HL-60 (cell line): ENCODE data around the gene FOXD4L6.
"Not testable (repeated sequence)": the region's sequence is repeated elsewhere in the genome, so short reads cannot be mapped to it uniquely, and the experiment has no call there.

Source experiments
- GABPA ChIP-seq: IDR thresholded peaks from 2 replicates; pipeline ENCODE4 v1.6.1; 2012; ENCODE audit warnings: low read depth
- POLR2AphosphoS5 ChIP-seq: IDR thresholded peaks from 2 replicates; pipeline ENCODE4 v1.6.1; 2012; ENCODE audit warnings: low read depth
- SPI1 ChIP-seq: IDR thresholded peaks from 2 replicates; pipeline ENCODE4 v1.6.1; 2012; ENCODE audit warnings: low read depth, mild to moderate bottlenecking, borderline replicate concordance
- TF ChIP-seq, protein P1 (sequence below): IDR thresholded peaks from 2 replicates; pipeline ENCODE4 v1.6.1; 2012; ENCODE audit warnings: low read depth; ENCODE audit not compliant: insufficient replicate concordance
- TF ChIP-seq, protein P2 (sequence below): IDR thresholded peaks from one replicate; pipeline ENCODE4 v1.5.1; 2011; ENCODE audit warnings: low read length, control low read depth, inconsistent platforms; ENCODE audit not compliant: insufficient read depth

GRCh38 chr9:41090922-41091321 is 37.6 kb downstream of the FOXD4L6 start:
- TF ChIP-seq, protein P1, sequence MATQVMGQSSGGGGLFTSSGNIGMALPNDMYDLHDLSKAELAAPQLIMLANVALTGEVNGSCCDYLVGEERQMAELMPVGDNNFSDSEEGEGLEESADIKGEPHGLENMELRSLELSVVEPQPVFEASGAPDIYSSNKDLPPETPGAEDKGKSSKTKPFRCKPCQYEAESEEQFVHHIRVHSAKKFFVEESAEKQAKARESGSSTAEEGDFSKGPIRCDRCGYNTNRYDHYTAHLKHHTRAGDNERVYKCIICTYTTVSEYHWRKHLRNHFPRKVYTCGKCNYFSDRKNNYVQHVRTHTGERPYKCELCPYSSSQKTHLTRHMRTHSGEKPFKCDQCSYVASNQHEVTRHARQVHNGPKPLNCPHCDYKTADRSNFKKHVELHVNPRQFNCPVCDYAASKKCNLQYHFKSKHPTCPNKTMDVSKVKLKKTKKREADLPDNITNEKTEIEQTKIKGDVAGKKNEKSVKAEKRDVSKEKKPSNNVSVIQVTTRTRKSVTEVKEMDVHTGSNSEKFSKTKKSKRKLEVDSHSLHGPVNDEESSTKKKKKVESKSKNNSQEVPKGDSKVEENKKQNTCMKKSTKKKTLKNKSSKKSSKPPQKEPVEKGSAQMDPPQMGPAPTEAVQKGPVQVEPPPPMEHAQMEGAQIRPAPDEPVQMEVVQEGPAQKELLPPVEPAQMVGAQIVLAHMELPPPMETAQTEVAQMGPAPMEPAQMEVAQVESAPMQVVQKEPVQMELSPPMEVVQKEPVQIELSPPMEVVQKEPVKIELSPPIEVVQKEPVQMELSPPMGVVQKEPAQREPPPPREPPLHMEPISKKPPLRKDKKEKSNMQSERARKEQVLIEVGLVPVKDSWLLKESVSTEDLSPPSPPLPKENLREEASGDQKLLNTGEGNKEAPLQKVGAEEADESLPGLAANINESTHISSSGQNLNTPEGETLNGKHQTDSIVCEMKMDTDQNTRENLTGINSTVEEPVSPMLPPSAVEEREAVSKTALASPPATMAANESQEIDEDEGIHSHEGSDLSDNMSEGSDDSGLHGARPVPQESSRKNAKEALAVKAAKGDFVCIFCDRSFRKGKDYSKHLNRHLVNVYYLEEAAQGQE = not testable (repeated sequence)
- TF ChIP-seq, protein P2, sequence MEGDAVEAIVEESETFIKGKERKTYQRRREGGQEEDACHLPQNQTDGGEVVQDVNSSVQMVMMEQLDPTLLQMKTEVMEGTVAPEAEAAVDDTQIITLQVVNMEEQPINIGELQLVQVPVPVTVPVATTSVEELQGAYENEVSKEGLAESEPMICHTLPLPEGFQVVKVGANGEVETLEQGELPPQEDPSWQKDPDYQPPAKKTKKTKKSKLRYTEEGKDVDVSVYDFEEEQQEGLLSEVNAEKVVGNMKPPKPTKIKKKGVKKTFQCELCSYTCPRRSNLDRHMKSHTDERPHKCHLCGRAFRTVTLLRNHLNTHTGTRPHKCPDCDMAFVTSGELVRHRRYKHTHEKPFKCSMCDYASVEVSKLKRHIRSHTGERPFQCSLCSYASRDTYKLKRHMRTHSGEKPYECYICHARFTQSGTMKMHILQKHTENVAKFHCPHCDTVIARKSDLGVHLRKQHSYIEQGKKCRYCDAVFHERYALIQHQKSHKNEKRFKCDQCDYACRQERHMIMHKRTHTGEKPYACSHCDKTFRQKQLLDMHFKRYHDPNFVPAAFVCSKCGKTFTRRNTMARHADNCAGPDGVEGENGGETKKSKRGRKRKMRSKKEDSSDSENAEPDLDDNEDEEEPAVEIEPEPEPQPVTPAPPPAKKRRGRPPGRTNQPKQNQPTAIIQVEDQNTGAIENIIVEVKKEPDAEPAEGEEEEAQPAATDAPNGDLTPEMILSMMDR = not testable (repeated sequence)
- TF ChIP-seq POLR2AphosphoS5, GABPA, SPI1: not testable (repeated sequence)
